Measurements from ENCODE around the gene CFTR. TPM values are rescaled to one million over a fixed set of nuclear protein-coding genes. Genes with fewer than 3 reads are reported as not detected.

CFTR gene
- polyA plus RNA-seq, 3 donors = 0.22 to 93.6 TPM; not detected in 1

GRCh38 chr7:117623606-117624005 is 143.8 kb downstream of the CFTR start:
- WGBS, 3 donors = 65 to 82% (median 71%) methylated on average over 4 of the region's 4 CpGs
- H3K27ac ChIP-seq (ENCODE audit: low read depth, low read length) = no peak overlapping the region

- WGBS, 3 donors = 72 to 81% (median 73%) methylated on average over 4 of the region's 4 CpGs
- H3K27ac ChIP-seq (ENCODE audit: low read depth, low read length) = no peak overlapping the region
These were observed 150.7 kb downstream of the CFTR start for GRCh38 chr7:117630501-117630900.

GRCh38 chr7:117630907-117631564 is 151.2 kb downstream of the CFTR start:
- WGBS, 3 donors = 69 to 86% (median 83%) methylated on average over 1 of the region's 1 CpG
- H3K27ac ChIP-seq (ENCODE audit: low read depth, low read length) = no peak overlapping the region

GRCh38 chr7:117631652-117632051 is 151.8 kb downstream of the CFTR start:
- WGBS, 3 donors = 82 to 89% (median 87%) methylated on average over 3 of the region's 3 CpGs
- H3K27ac ChIP-seq (ENCODE audit: low read depth, low read length) = no peak overlapping the region

GRCh38 chr7:117637937-117638336 is 158.1 kb downstream of the CFTR start:
- 79 to 87% (median 79%) methylated on average over 2 of the region's 2 CpGs for WGBS, 3 donors
- no peak overlapping the region for H3K27ac ChIP-seq (ENCODE audit: low read depth, low read length)

- WGBS, 3 donors = 65 to 77% (median 73%) methylated on average over 2 of the region's 2 CpGs
These were observed 160.1 kb downstream of the CFTR start for GRCh38 chr7:117639966-117640365.

GRCh38 chr7:117640465-117640864 is 160.6 kb downstream of the CFTR start:
- H3K27ac ChIP-seq (ENCODE audit: low read depth, low read length) = no peak overlapping the region

More at GRCh38 chr7:117639966-117640365, 160.1 kb downstream of the CFTR start:
- H3K27ac ChIP-seq (ENCODE audit: low read depth, low read length) = no peak overlapping the region

GRCh38 chr7:117645481-117646165 is 165.8 kb downstream of the CFTR start:
- H3K27ac ChIP-seq (ENCODE audit: low read depth, low read length) = no peak overlapping the region

DNA sequence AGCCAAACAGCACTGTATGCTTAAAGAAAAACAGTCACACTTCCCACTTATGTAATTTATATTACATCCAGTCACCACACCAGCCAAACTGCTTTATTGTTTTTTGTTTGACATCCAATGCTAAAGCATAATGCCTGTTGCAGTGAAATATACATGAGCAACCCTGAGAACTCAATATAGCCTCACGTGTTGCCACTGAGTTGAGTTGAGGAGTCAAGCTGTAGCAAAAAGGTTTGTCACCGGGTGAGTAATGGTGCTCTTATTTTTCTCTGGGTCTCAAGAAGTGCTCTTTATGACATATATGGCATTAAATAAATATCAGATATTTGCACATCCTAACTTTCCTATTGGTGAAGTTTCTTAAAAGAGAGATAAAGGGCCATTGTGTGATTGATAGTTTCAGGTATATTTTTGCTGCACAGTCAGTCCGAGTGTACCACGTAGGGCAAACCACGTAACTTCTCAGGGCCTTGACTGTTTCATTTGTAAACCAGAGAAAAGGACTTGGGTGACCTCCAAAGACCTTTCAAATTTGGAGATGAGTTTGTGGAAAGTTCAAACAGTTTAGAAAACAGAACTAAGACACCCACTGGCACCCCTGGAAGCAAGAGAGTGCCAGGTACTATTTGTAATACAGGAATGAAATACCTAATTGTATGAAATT is 168.5 kb downstream of the CFTR start:
- no peak overlapping the region for H3K27ac ChIP-seq (ENCODE audit: low read depth, low read length)
- 72 to 91% (median 88%) methylated on average over 5 of the region's 5 CpGs for WGBS, 3 donors

- WGBS, 3 donors = 84 to 89% (median 88%) methylated on average over 4 of the region's 4 CpGs
These were observed 173.3 kb downstream of the CFTR start for GRCh38 chr7:117652943-117653680.

GRCh38 chr7:117654780-117655179 is 175.0 kb downstream of the CFTR start:
- 93 to 94% (median 94%) methylated on average over 1 of the region's 1 CpG for WGBS, 3 donors
- H3K27ac ChIP-seq (ENCODE audit: low read depth, low read length) = no peak overlapping the region

More at GRCh38 chr7:117652943-117653680, 173.3 kb downstream of the CFTR start:
- no peak overlapping the region for H3K27ac ChIP-seq (ENCODE audit: low read depth, low read length)

DNA sequence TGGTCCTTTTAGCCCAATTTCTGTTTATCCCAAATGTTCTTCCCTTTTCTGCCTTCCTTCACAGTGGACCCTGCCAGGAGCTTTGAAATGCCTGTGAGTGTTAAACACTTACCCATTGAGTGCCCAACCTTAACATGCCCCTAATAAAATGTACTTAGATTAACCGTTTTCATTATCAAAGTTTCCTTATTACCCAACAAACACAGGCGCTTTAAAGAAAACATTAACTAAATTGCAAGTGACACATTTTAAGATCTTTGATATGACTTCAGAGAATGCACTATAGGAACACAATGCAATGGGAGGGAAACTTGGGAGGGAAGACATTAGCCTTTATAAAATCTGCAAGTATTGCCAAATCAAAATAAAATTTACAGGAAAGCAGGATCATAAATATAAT is 177.0 kb downstream of the CFTR start:
- WGBS, 3 donors = 52 to 81% (median 71%) methylated on average over 2 of the region's 2 CpGs
- no peak overlapping the region for H3K27ac ChIP-seq (ENCODE audit: low read depth, low read length)

- no peak overlapping the region for H3K27ac ChIP-seq (ENCODE audit: low read depth, low read length)
These were observed 179.7 kb downstream of the CFTR start for GRCh38 chr7:117659531-117660011.

DNA sequence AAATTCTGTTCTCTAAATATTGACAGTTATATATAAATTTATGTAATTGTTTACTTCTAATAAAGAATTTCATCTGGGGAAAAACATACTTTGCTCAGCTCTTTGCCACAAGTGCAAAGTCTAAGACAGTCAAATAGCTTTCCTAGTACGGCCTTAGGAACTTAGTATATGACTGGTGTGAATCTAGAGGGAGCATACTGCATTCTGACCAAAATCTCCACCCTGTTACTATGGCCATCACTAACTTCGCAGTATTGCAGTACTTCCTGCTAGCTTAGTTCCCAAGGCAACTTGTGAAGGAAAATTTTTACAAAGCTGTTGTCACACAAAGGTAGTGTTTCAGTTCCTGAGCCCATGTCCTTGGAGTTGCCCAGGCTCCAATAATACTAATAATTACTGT is 181.5 kb downstream of the CFTR start:
- WGBS, 3 donors = 77 to 87% (median 79%) methylated on average over 2 of the region's 2 CpGs
- no peak overlapping the region for H3K27ac ChIP-seq (ENCODE audit: low read depth, low read length)

DNA sequence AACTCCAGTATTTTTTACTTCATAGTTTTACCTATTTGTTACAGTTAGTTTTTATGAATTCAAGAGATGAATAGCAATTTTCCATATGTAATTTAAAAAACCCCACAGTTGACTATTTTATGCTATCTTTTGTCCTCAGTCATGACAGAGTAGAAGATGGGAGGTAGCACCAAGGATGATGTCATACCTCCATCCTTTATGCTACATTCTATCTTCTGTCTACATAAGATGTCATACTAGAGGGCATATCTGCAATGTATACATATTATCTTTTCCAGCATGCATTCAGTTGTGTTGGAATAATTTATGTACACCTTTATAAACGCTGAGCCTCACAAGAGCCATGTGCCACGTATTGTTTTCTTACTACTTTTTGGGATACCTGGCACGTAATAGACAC is 184.2 kb downstream of the CFTR start:
- 66 to 88% (median 83%) methylated on average over 3 of the region's 3 CpGs for whole genome bisulfite sequencing, 3 donors
- no peak overlapping the region for H3K27ac ChIP-seq (ENCODE audit: low read depth, low read length)

- H3K27ac ChIP-seq (ENCODE audit: low read depth, low read length) = no peak overlapping the region
These were observed 185.5 kb downstream of the CFTR start for GRCh38 chr7:117665368-117665767.

- no peak overlapping the region for H3K27ac ChIP-seq (ENCODE audit: low read depth, low read length)
- WGBS, 3 donors = 61 to 74% (median 74%) methylated on average over 1 of the region's 1 CpG
These were observed 186.2 kb downstream of the CFTR start for GRCh38 chr7:117666031-117666430.

DNA sequence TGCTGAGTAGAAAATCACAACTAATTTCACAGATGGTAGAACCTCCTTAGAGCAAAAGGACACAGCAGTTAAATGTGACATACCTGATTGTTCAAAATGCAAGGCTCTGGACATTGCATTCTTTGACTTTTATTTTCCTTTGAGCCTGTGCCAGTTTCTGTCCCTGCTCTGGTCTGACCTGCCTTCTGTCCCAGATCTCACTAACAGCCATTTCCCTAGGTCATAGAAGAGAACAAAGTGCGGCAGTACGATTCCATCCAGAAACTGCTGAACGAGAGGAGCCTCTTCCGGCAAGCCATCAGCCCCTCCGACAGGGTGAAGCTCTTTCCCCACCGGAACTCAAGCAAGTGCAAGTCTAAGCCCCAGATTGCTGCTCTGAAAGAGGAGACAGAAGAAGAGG is 186.9 kb downstream of the CFTR start:
- WGBS, 3 donors = 76 to 91% (median 82%) methylated on average over 6 of the region's 6 CpGs
- H3K27ac ChIP-seq (ENCODE audit: low read depth, low read length) = no peak overlapping the region

GRCh38 chr7:117667456-117667855 is 187.6 kb downstream of the CFTR start:
- 61 to 79% (median 75%) methylated on average over 2 of the region's 2 CpGs for WGBS, 3 donors

More at GRCh38 chr7:117667456-117667855, 187.6 kb downstream of the CFTR start:
- no peak overlapping the region for H3K27ac ChIP-seq (ENCODE audit: low read depth, low read length)

Data from adipose tissue (tissue), 3 donors.